ENCODE measurements around the gene RAB33B. TPM values are rescaled to one million over a fixed set of nuclear protein-coding genes. Genes with fewer than 3 reads are reported as not detected.

Gene RAB33B
- total RNA-seq, 1 donor from 2014 or later: 6.4 TPM

Other genes starting within 250 kb of the RAB33B start
- gene MGARP, start 173.9 kb upstream of the RAB33B start, total RNA-seq: 0.27 TPM
- 36.5 TPM for gene NAA15, start 152.6 kb upstream of the RAB33B start, total RNA-seq
- gene NDUFC1, start 151.6 kb upstream of the RAB33B start, total RNA-seq: 243 TPM
- gene SETD7, start 102.1 kb downstream of the RAB33B start, total RNA-seq: 52.2 TPM
- 101 TPM for gene MGST2, start 211.7 kb downstream of the RAB33B start, total RNA-seq

Measured in Right ventricle myocardium inferior (tissue), 1 donor.